ENCODE results near the gene WWP2.

GRCh38 chr16:69934751-69935150 is 172.6 kb downstream of the WWP2 start:
- TF ChIP-seq CTCF (optimal IDR thresholded peaks at IDR 0.05 in 1 of 3, IDR thresholded peaks at IDR 0.05 in 1 of 3, conservative IDR thresholded peaks at IDR 0.05 in 1 of 3; ENCODE audit: extremely low read depth in 1 of 3, insufficient read depth in 2 of 3, low read length in 3 of 3) (no peak), EZH2 (IDR thresholded peaks at IDR 0.05; ENCODE audit: low read length) (no peak)

All from keratinocyte (primary cell).